ENCODE measurements around the gene TRMO. TPM values are rescaled to one million over a fixed set of nuclear protein-coding genes. Genes with fewer than 3 reads are reported as not detected.

TRMO gene
- total RNA-seq, 1 experiment from 2014 or later, result 8.6 TPM

- H2BK20ac ChIP-seq (ENCODE audit: low read depth, low read length, poor library complexity, severe bottlenecking), result no peak overlapping the region
- H3K4me1 ChIP-seq (ENCODE audit: insufficient read depth, low read length), result no peaks in the 10 kb centered on the region
- H3K27ac ChIP-seq (ENCODE audit: insufficient read length, low read depth, low read length), result no peak overlapping the region
- no peak for DNase-seq
- no peak overlapping the region for H3K4ac ChIP-seq (ENCODE audit: low read depth, low read length)
- H2BK5ac ChIP-seq (ENCODE audit: insufficient read length, low read length), result no peak overlapping the region
- no peak overlapping the region for H3K56ac ChIP-seq (ENCODE audit: insufficient read length, low read depth, low read length)
- no peak overlapping the region for H2BK12ac ChIP-seq (ENCODE audit: insufficient read length, low read depth, low read length)
- no peak overlapping the region for H2BK120ac ChIP-seq (ENCODE audit: low read depth, low read length, poor library complexity, severe bottlenecking)
- H3K14ac ChIP-seq (ENCODE audit: insufficient read depth, low read length), result no peak overlapping the region
- H2AK5ac ChIP-seq (ENCODE audit: insufficient read length, low read length), result no peak overlapping the region
- no peak overlapping the region for H3K9ac ChIP-seq (ENCODE audit: extremely low read depth, insufficient read length, low read length)
- Mint-ChIP-seq H3K27ac (peak overlapping the region in 1 of 3 experiments; percentile 14; a peak in 1 of 7 replicates), H3K9me3 (no peaks in the 10 kb centered on the region), H3K4me3 (no peak overlapping the region), H3K36me3 (ENCODE audit: insufficient read depth in 1 of 3, low read depth in 3 of 3) (peaks cover 0 to 16% (median 6%) of the 10 kb centered on the region in 3 experiments; a peak in 2 of 7 replicates), H3K27me3 (ENCODE audit: low read depth) (no peaks in the 10 kb centered on the region), H3K4me1 (no peaks in the 10 kb centered on the region)
- no peak overlapping the region for H2AFZ ChIP-seq (ENCODE audit: low read length)
- no peak overlapping the region for H3K18ac ChIP-seq (ENCODE audit: insufficient read length, low read depth, low read length)
- no peak overlapping the region for H4K5ac ChIP-seq (ENCODE audit: insufficient read length, low read depth, low read length)
- no peak overlapping the region for H4K8ac ChIP-seq (replicated peaks; ENCODE audit: insufficient read length, low read depth, low read length)
- H3K23ac ChIP-seq (ENCODE audit: insufficient read length, low read depth, low read length), result no peak overlapping the region
- no peaks in the 10 kb centered on the region for H3K79me2 ChIP-seq (ENCODE audit: insufficient read depth, low read length)
- H2BK15ac ChIP-seq (ENCODE audit: low read depth, low read length), result no peak overlapping the region
- no peaks in the 10 kb centered on the region for H3K27me3 ChIP-seq (ENCODE audit: insufficient read depth, low read length)
- H3K23me2 ChIP-seq (ENCODE audit: insufficient read length, low read depth, low read length, poor library complexity, severe bottlenecking), result no peaks in the 10 kb centered on the region
- TF ChIP-seq, protein P1, sequence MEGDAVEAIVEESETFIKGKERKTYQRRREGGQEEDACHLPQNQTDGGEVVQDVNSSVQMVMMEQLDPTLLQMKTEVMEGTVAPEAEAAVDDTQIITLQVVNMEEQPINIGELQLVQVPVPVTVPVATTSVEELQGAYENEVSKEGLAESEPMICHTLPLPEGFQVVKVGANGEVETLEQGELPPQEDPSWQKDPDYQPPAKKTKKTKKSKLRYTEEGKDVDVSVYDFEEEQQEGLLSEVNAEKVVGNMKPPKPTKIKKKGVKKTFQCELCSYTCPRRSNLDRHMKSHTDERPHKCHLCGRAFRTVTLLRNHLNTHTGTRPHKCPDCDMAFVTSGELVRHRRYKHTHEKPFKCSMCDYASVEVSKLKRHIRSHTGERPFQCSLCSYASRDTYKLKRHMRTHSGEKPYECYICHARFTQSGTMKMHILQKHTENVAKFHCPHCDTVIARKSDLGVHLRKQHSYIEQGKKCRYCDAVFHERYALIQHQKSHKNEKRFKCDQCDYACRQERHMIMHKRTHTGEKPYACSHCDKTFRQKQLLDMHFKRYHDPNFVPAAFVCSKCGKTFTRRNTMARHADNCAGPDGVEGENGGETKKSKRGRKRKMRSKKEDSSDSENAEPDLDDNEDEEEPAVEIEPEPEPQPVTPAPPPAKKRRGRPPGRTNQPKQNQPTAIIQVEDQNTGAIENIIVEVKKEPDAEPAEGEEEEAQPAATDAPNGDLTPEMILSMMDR (conservative IDR thresholded peaks at IDR 0.05), result no peak
- H4K20me1 ChIP-seq (ENCODE audit: control insufficient read depth, insufficient read depth, insufficient read length), result no peaks in the 10 kb centered on the region
- H3K79me1 ChIP-seq (ENCODE audit: insufficient read depth, low read depth, low read length, poor library complexity, severe bottlenecking), result no peaks in the 10 kb centered on the region
- WGBS (ENCODE audit: extremely low coverage, insufficient read length, low lambda C conversion rate), result no CpG with 5 or more reads among the region's 12 CpGs
- no peak overlapping the region for H3K4me2 ChIP-seq (ENCODE audit: insufficient read depth, insufficient read length, low read length)
- H4K91ac ChIP-seq (ENCODE audit: insufficient read length, low read depth, low read length), result no peak overlapping the region
- H3K9me3 ChIP-seq (ENCODE audit: control insufficient read depth, low read depth, low read length), result no peaks in the 10 kb centered on the region
- H3T11ph ChIP-seq (ENCODE audit: low read length), result no peak overlapping the region
Observed at GRCh38 chr9:97906236-97906831, 16.0 kb downstream of the TRMO start.

Data from H9 (cell line).